Measurements from ENCODE around the gene NFAM1. TPM values are rescaled to one million over a fixed set of nuclear protein-coding genes. Genes with fewer than 3 reads are reported as not detected.

The NFAM1 gene
- total RNA-seq, 5 donors from 2014 or later (not counting 1 experiment from before 2014, with no cell fraction given): 0.07 to 0.32 (median 0.18) TPM

- no peak overlapping the region for H3K27ac Mint-ChIP-seq
- no peaks in the 10 kb centered on the region for H3K4me1 Mint-ChIP-seq
- no peaks in the 10 kb centered on the region for H3K36me3 Mint-ChIP-seq
- H3K27me3 ChIP-seq (replicated peaks in 1 of 2; ENCODE audit: control insufficient read depth in 2 of 2, extremely low read depth in 1 of 2, insufficient read depth in 2 of 2, low read length in 1 of 2): peaks cover 0 to 68% of the 10 kb centered on the region in 2 experiments
- H3K9me3 ChIP-seq: no peaks in the 10 kb centered on the region
- DNase-seq (no peak), ATAC-seq (replicated peaks in 1 of 4) (no peak)
- H3K36me3 ChIP-seq (ENCODE audit: control insufficient read depth in 2 of 2, extremely low read depth in 1 of 2, insufficient read depth in 1 of 2, low read length in 1 of 2): no peaks in the 10 kb centered on the region
- no peak overlapping the region for H3K27ac ChIP-seq (ENCODE audit: low read length)
- H3K4me1 ChIP-seq (ENCODE audit: control insufficient read depth in 1 of 2, extremely low read depth in 1 of 2, insufficient read depth in 2 of 2, low read length in 2 of 2): no peaks in the 10 kb centered on the region
- CTCF ChIA-PET: no interaction called here
- POLR2A ChIA-PET: no interaction called here
- H3K9me3 Mint-ChIP-seq: no peaks in the 10 kb centered on the region
- peaks cover 10 to 31% of the 10 kb centered on the region in 2 donors for H3K27me3 Mint-ChIP-seq
- no peak overlapping the region for H3K4me3 ChIP-seq (ENCODE audit: control insufficient read depth in 1 of 2, extremely low read depth in 1 of 2, low read length in 1 of 2)
- no peak overlapping the region for H3K4me3 Mint-ChIP-seq
- WGBS (ENCODE audit: insufficient coverage): 60% methylated on average over 10 of the region's 17 CpGs
Measured at GRCh38 chr22:42431401-42432019, 693 bp downstream of the NFAM1 start.

- CTCF ChIA-PET: interaction anchor here in 1 of 2 donors (0.6 kb wide), 2 partner anchors 458 to 638 kb away, joined by 3 to 4 read pairs; no protein-coding TSS in a partner anchor
- Mint-ChIP-seq H3K9me3 (no peaks in the 10 kb centered on the region), H3K4me3 (no peak overlapping the region), H3K4me1 (no peaks in the 10 kb centered on the region), H3K27ac (no peak overlapping the region), H3K36me3 (no peaks in the 10 kb centered on the region), H3K27me3 (peaks cover 10 to 34% of the 10 kb centered on the region in 2 donors)
- DNase-seq (no peak), ATAC-seq (replicated peaks in 1 of 4) (no peak)
- Histone ChIP-seq H3K27ac (ENCODE audit: low read length) (no peak overlapping the region), H3K4me1 (ENCODE audit: control insufficient read depth in 1 of 2, extremely low read depth in 1 of 2, insufficient read depth in 2 of 2, low read length in 2 of 2) (no peaks in the 10 kb centered on the region), H3K9me3 (no peaks in the 10 kb centered on the region), H3K36me3 (ENCODE audit: control insufficient read depth in 2 of 2, extremely low read depth in 1 of 2, insufficient read depth in 1 of 2, low read length in 1 of 2) (no peaks in the 10 kb centered on the region), H3K4me3 (ENCODE audit: control insufficient read depth in 1 of 2, extremely low read depth in 1 of 2, low read length in 1 of 2) (no peak overlapping the region), H3K27me3 (replicated peaks in 1 of 2; ENCODE audit: control insufficient read depth in 2 of 2, extremely low read depth in 1 of 2, insufficient read depth in 2 of 2, low read length in 1 of 2) (peaks cover 0 to 70% of the 10 kb centered on the region in 2 experiments)
- WGBS (ENCODE audit: insufficient coverage): 87% methylated on average over 6 of the region's 9 CpGs
- POLR2A ChIA-PET: no interaction called here
Measured at GRCh38 chr22:42430528-42431125, 1.6 kb downstream of the NFAM1 start.

- Mint-ChIP-seq H3K27ac (no peak overlapping the region), H3K4me1 (no peaks in the 10 kb centered on the region), H3K27me3 (peaks cover 10 to 38% of the 10 kb centered on the region in 2 donors), H3K4me3 (no peak overlapping the region), H3K36me3 (no peaks in the 10 kb centered on the region), H3K9me3 (no peaks in the 10 kb centered on the region)
- H3K4me3 ChIP-seq (ENCODE audit: control insufficient read depth in 1 of 2, extremely low read depth in 1 of 2, low read length in 1 of 2): no peak overlapping the region
- ChIA-PET POLR2A (interaction anchor here in 1 of 2 donors (0.6 kb wide), 1 partner anchor 163 kb away, joined by 3 read pairs; no protein-coding TSS in a partner anchor), CTCF (no interaction called here)
- DNase-seq (no peak), ATAC-seq (replicated peaks in 1 of 4) (no peak)
- no peaks in the 10 kb centered on the region for H3K4me1 ChIP-seq (ENCODE audit: control insufficient read depth in 1 of 2, extremely low read depth in 1 of 2, insufficient read depth in 2 of 2, low read length in 2 of 2)
- H3K27ac ChIP-seq (ENCODE audit: low read length): no peak overlapping the region
- H3K27me3 ChIP-seq (replicated peaks in 1 of 2; ENCODE audit: control insufficient read depth in 2 of 2, extremely low read depth in 1 of 2, insufficient read depth in 2 of 2, low read length in 1 of 2): peaks cover 0 to 62% of the 10 kb centered on the region in 2 experiments
- no peaks in the 10 kb centered on the region for H3K36me3 ChIP-seq (ENCODE audit: control insufficient read depth in 2 of 2, extremely low read depth in 1 of 2, insufficient read depth in 1 of 2, low read length in 1 of 2)
- 32% methylated on average over 2 of the region's 3 CpGs for WGBS (ENCODE audit: insufficient coverage)
- H3K9me3 ChIP-seq: no peaks in the 10 kb centered on the region
Measured at GRCh38 chr22:42428760-42429159, 3.4 kb downstream of the NFAM1 start.

DNA sequence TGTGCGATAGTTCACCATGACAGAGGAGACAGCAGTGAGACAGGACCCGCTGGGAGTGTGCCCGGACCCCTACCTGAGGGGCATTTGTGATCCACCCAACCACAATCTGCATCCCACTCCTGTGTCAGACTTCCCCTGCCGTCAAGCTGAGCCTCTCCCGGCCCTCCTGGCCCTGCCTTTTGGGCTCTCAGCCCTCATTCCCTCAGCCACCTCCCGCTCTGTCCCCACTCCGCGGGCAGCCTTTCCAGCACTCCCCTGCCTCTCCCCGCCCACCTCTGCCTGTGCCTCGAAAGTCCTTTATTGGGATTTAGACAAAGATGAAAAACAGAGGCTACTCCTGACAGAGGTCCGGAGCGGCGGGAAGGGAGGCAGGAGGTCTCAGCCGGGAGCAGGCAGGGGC, 4.2 kb downstream of the NFAM1 start:
- ATAC-seq (replicated peaks in 1 of 4) (no peak), DNase-seq (no peak)
- 97% methylated on average over 8 of the region's 14 CpGs for WGBS (ENCODE audit: insufficient coverage)
- no peaks in the 10 kb centered on the region for H3K9me3 Mint-ChIP-seq
- H3K4me3 ChIP-seq (ENCODE audit: control insufficient read depth in 1 of 2, extremely low read depth in 1 of 2, low read length in 1 of 2): no peak overlapping the region
- ChIA-PET CTCF (no interaction called here), POLR2A (no interaction called here)
- H3K27me3 Mint-ChIP-seq: peaks cover 10 to 33% of the 10 kb centered on the region in 2 donors
- H3K36me3 Mint-ChIP-seq: no peaks in the 10 kb centered on the region
- no peaks in the 10 kb centered on the region for H3K4me1 Mint-ChIP-seq
- no peak overlapping the region for H3K27ac ChIP-seq (ENCODE audit: low read length)
- peaks cover 0 to 57% of the 10 kb centered on the region in 2 experiments for H3K27me3 ChIP-seq (replicated peaks in 1 of 2; ENCODE audit: control insufficient read depth in 2 of 2, extremely low read depth in 1 of 2, insufficient read depth in 2 of 2, low read length in 1 of 2)
- no peak overlapping the region for H3K4me3 Mint-ChIP-seq
- no peak overlapping the region for H3K27ac Mint-ChIP-seq
- no peaks in the 10 kb centered on the region for H3K9me3 ChIP-seq
- no peaks in the 10 kb centered on the region for H3K36me3 ChIP-seq (ENCODE audit: control insufficient read depth in 2 of 2, extremely low read depth in 1 of 2, insufficient read depth in 1 of 2, low read length in 1 of 2)
- no peaks in the 10 kb centered on the region for H3K4me1 ChIP-seq (ENCODE audit: control insufficient read depth in 1 of 2, extremely low read depth in 1 of 2, insufficient read depth in 2 of 2, low read length in 2 of 2)

- CTCF ChIA-PET: no interaction called here
- no peaks in the 10 kb centered on the region for H3K36me3 Mint-ChIP-seq
- ATAC-seq (replicated peaks in 1 of 4) (no peak), DNase-seq (no peak)
- H3K36me3 ChIP-seq (ENCODE audit: control insufficient read depth in 2 of 2, extremely low read depth in 1 of 2, insufficient read depth in 1 of 2, low read length in 1 of 2): no peaks in the 10 kb centered on the region
- 62% methylated on average over 9 of the region's 9 CpGs for WGBS (ENCODE audit: insufficient coverage)
- H3K27ac Mint-ChIP-seq: no peak overlapping the region
- no peak overlapping the region for H3K4me3 Mint-ChIP-seq
- peaks cover 10 to 31% of the 10 kb centered on the region in 2 donors for H3K27me3 Mint-ChIP-seq
- H3K9me3 ChIP-seq: no peaks in the 10 kb centered on the region
- H3K27ac ChIP-seq (ENCODE audit: low read length): no peak overlapping the region
- no peak overlapping the region for H3K4me3 ChIP-seq (ENCODE audit: control insufficient read depth in 1 of 2, extremely low read depth in 1 of 2, low read length in 1 of 2)
- H3K4me1 Mint-ChIP-seq: no peaks in the 10 kb centered on the region
- no peaks in the 10 kb centered on the region for H3K4me1 ChIP-seq (ENCODE audit: control insufficient read depth in 1 of 2, extremely low read depth in 1 of 2, insufficient read depth in 2 of 2, low read length in 2 of 2)
- POLR2A ChIA-PET: interaction anchor here in 1 of 2 donors (0.6 kb wide), 1 partner anchor 961 kb away, joined by 5 read pairs; no protein-coding TSS in a partner anchor
- no peaks in the 10 kb centered on the region for H3K9me3 Mint-ChIP-seq
- peaks cover 0 to 51% of the 10 kb centered on the region in 2 experiments for H3K27me3 ChIP-seq (replicated peaks in 1 of 2; ENCODE audit: control insufficient read depth in 2 of 2, extremely low read depth in 1 of 2, insufficient read depth in 2 of 2, low read length in 1 of 2)
Measured at GRCh38 chr22:42427167-42427566, 5.0 kb downstream of the NFAM1 start.

DNA sequence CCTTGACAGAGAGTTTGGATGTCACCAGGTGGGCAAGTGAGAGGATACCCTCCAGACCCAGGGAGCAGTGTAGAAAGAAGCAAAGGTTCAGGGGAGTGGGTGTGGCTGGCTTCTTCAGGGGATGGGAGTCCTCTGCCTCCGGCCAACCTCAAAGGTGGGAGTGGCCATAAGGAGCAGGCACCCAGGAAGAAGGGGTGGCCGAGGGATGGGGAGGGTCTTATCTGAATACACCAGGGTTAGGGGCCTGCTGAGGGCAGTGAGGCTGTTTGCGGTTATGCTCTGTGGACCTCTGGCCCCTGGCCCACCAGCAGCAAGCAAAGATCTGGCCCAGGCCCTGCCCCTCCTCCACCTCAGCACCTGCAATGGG, 6.2 kb downstream of the NFAM1 start:
- no peak for DNase-seq
- H3K27me3 Mint-ChIP-seq: peaks cover 10 to 28% of the 10 kb centered on the region in 2 donors
- H3K4me1 ChIP-seq (ENCODE audit: control insufficient read depth in 1 of 2, extremely low read depth in 1 of 2, insufficient read depth in 2 of 2, low read length in 2 of 2): no peaks in the 10 kb centered on the region
- no peaks in the 10 kb centered on the region for H3K9me3 ChIP-seq
- no peaks in the 10 kb centered on the region for H3K9me3 Mint-ChIP-seq
- no peak overlapping the region for H3K4me3 ChIP-seq (ENCODE audit: control insufficient read depth in 1 of 2, extremely low read depth in 1 of 2, low read length in 1 of 2)
- H3K4me3 Mint-ChIP-seq: no peak overlapping the region
- peaks cover 0 to 45% of the 10 kb centered on the region in 2 experiments for H3K27me3 ChIP-seq (replicated peaks in 1 of 2; ENCODE audit: control insufficient read depth in 2 of 2, extremely low read depth in 1 of 2, insufficient read depth in 2 of 2, low read length in 1 of 2)
- POLR2A ChIA-PET: no interaction called here
- 40% methylated on average over 1 of the region's 3 CpGs for WGBS (ENCODE audit: insufficient coverage)
- no peaks in the 10 kb centered on the region for H3K36me3 Mint-ChIP-seq
- peaks cover 0 to 7% (median 2%) of the 10 kb centered on the region in 3 donors for H3K4me1 Mint-ChIP-seq
- no peak overlapping the region for H3K27ac ChIP-seq (ENCODE audit: low read length)
- ATAC-seq (replicated peaks in 1 of 4): no peak
- H3K27ac Mint-ChIP-seq: no peak overlapping the region
- no peaks in the 10 kb centered on the region for H3K36me3 ChIP-seq (ENCODE audit: control insufficient read depth in 2 of 2, extremely low read depth in 1 of 2, insufficient read depth in 1 of 2, low read length in 1 of 2)
- CTCF ChIA-PET: no interaction called here
